H9 (cell line): ENCODE measurements around the gene LRWD1. TPM values are rescaled to one million over a fixed set of nuclear protein-coding genes. Genes with fewer than 3 reads are reported as not detected.
"Not testable (repeated sequence)": the region's sequence is repeated elsewhere in the genome, so short reads cannot be mapped to it uniquely, and the experiment has no call there.

Experiments used
- DNase-seq: peaks from one replicate; pipeline ENCODE4 v3.0.0-alpha.2; 2017
- H2AFZ ChIP-seq: one replicate; pipeline ENCODE4 v1.6.1; 2013; ENCODE audit warnings: mild to moderate bottlenecking, low read length, control low read depth, moderate library complexity
- H2AK5ac ChIP-seq: 2 replicates; pipeline ENCODE4 v1.6.1; 2013; ENCODE audit warnings: low read length, control low read depth, mixed read lengths; ENCODE audit not compliant: insufficient read length
- H2BK120ac ChIP-seq: one replicate; pipeline ENCODE4 v1.6.1; 2013; ENCODE audit warnings: low read depth, mild to moderate bottlenecking, low read length, control low read depth, inconsistent platforms; ENCODE audit not compliant: poor library complexity, severe bottlenecking
- H2BK12ac ChIP-seq: 2 replicates; pipeline ENCODE4 v1.6.1; 2013; ENCODE audit warnings: low read length, control low read depth, mixed read lengths, low read depth; ENCODE audit not compliant: insufficient read length
- H2BK15ac ChIP-seq: 2 replicates; pipeline ENCODE4 v1.6.1; 2013; ENCODE audit warnings: low read depth, low read length, control low read depth
- H2BK20ac ChIP-seq: one replicate; pipeline ENCODE4 v1.6.1; 2013; ENCODE audit warnings: low read depth, mild to moderate bottlenecking, low read length, control low read depth, inconsistent platforms; ENCODE audit not compliant: poor library complexity, severe bottlenecking
- H2BK5ac ChIP-seq: 2 replicates; pipeline ENCODE4 v1.6.1; 2013; ENCODE audit warnings: low read length, control low read depth, mixed read lengths; ENCODE audit not compliant: insufficient read length
- H3K14ac ChIP-seq: 2 replicates; pipeline ENCODE4 v1.6.1; 2013; ENCODE audit warnings: low read length, control low read depth; ENCODE audit not compliant: insufficient read depth
- H3K18ac ChIP-seq: 2 replicates; pipeline ENCODE4 v1.6.1; 2013; ENCODE audit warnings: low read depth, mild to moderate bottlenecking, mixed read lengths, low read length, control low read depth; ENCODE audit not compliant: insufficient read length
- H3K23ac ChIP-seq: 2 replicates; pipeline ENCODE4 v1.6.1; 2013; ENCODE audit warnings: low read length, control low read depth, mixed read lengths, low read depth; ENCODE audit not compliant: insufficient read length
- H3K23me2 ChIP-seq: 2 replicates; pipeline ENCODE4 v1.6.1; 2013; ENCODE audit warnings: low read depth, mild to moderate bottlenecking, mixed read lengths, low read length, control low read depth; ENCODE audit not compliant: insufficient read length, poor library complexity, severe bottlenecking
- H3K27ac ChIP-seq: 2 replicates; pipeline ENCODE4 v1.5.1; 2013; ENCODE audit warnings: low read length, control low read depth, mixed read lengths, low read depth; ENCODE audit not compliant: insufficient read length
- H3K27me3 ChIP-seq: 2 replicates; pipeline ENCODE4 v1.6.1; 2013; ENCODE audit warnings: low read length, control low read depth, inconsistent platforms; ENCODE audit not compliant: insufficient read depth
- H3K4ac ChIP-seq: 2 replicates; pipeline ENCODE4 v1.6.1; 2013; ENCODE audit warnings: low read depth, mild to moderate bottlenecking, control low read depth, inconsistent platforms, low read length, moderate library complexity
- H3K4me1 ChIP-seq: 2 replicates; pipeline ENCODE4 v1.6.1; 2013; ENCODE audit warnings: low read length, control low read depth, inconsistent platforms; ENCODE audit not compliant: insufficient read depth
- H3K4me2 ChIP-seq: 2 replicates; pipeline ENCODE4 v1.6.1; 2013; ENCODE audit warnings: low read length, control low read depth, mixed read lengths; ENCODE audit not compliant: insufficient read length, insufficient read depth
- H3K56ac ChIP-seq: 2 replicates; pipeline ENCODE4 v1.6.1; 2013; ENCODE audit warnings: low read depth, mild to moderate bottlenecking, mixed read lengths, low read length, control low read depth; ENCODE audit not compliant: insufficient read length
- H3K79me1 ChIP-seq: 2 replicates; pipeline ENCODE4 v1.6.1; 2013; ENCODE audit warnings: low read depth, mild to moderate bottlenecking, moderate library complexity, low read length, control low read depth, inconsistent platforms; ENCODE audit not compliant: insufficient read depth, poor library complexity, severe bottlenecking
- H3K79me2 ChIP-seq: 2 replicates; pipeline ENCODE4 v1.6.1; 2013; ENCODE audit warnings: low read length, control low read depth, inconsistent platforms; ENCODE audit not compliant: insufficient read depth
- H3K9ac ChIP-seq: 2 replicates; pipeline ENCODE4 v1.6.1; 2013; ENCODE audit warnings: low read length, control low read depth, mixed read lengths; ENCODE audit not compliant: insufficient read length; ENCODE audit errors: extremely low read depth
- H3K9me3 ChIP-seq: one replicate; pipeline ENCODE4 v1.6.1; 2013; ENCODE audit warnings: low read depth, low read length, inconsistent platforms; ENCODE audit not compliant: control insufficient read depth
- H3T11ph ChIP-seq: one replicate; pipeline ENCODE4 v1.6.1; 2013; ENCODE audit warnings: mild to moderate bottlenecking, low read length, control low read depth, inconsistent platforms
- H4K20me1 ChIP-seq: one replicate; pipeline ENCODE4 v1.6.1; 2013; ENCODE audit not compliant: control insufficient read depth, insufficient read length, insufficient read depth
- H4K5ac ChIP-seq: 2 replicates; pipeline ENCODE4 v1.6.1; 2013; ENCODE audit warnings: low read depth, mild to moderate bottlenecking, mixed read lengths, low read length, control low read depth; ENCODE audit not compliant: insufficient read length
- H4K8ac ChIP-seq: replicated peaks from 2 replicates; pipeline ENCODE4 v1.6.1; 2013; ENCODE audit warnings: low read length, control low read depth, mixed read lengths, low read depth; ENCODE audit not compliant: insufficient read length
- H4K91ac ChIP-seq: 2 replicates; pipeline ENCODE4 v1.6.1; 2013; ENCODE audit warnings: low read depth, mild to moderate bottlenecking, moderate library complexity, mixed read lengths, low read length, control low read depth; ENCODE audit not compliant: insufficient read length
- H3K27ac Mint-ChIP-seq, 3 experiments: 2 replicates in 2 of 3; 3 replicates in 1 of 3; pipeline ENCODE4 v1.8.0; 2020 to 2021; ENCODE audit warnings: mixed read lengths in 3 of 3, mild to moderate bottlenecking in 1 of 3, moderate library complexity in 1 of 3
- H3K27me3 Mint-ChIP-seq: 2 replicates; pipeline ENCODE4 v1.8.0; 2021; ENCODE audit warnings: low read depth, mild to moderate bottlenecking, moderate library complexity, mixed read lengths
- H3K36me3 Mint-ChIP-seq, 3 experiments: 2 replicates in 2 of 3; 3 replicates in 1 of 3; pipeline ENCODE4 v1.8.0; 2020 to 2021; ENCODE audit warnings: low read depth in 3 of 3, mixed read lengths in 3 of 3; ENCODE audit not compliant: insufficient read depth in 1 of 3
- H3K4me1 Mint-ChIP-seq, 2 experiments: 2 replicates each; pipeline ENCODE4 v1.8.0; 2020; ENCODE audit warnings: mixed read lengths in 2 of 2
- H3K4me3 Mint-ChIP-seq, 2 experiments: 2 replicates in 1 of 2; 3 replicates in 1 of 2; pipeline ENCODE4 v1.8.0; 2020 to 2021; ENCODE audit warnings: mild to moderate bottlenecking in 2 of 2, mixed read lengths in 2 of 2, moderate library complexity in 1 of 2
- H3K9me3 Mint-ChIP-seq, 2 experiments: 2 replicates in 1 of 2; 3 replicates in 1 of 2; pipeline ENCODE4 v1.8.0; 2020; ENCODE audit warnings: mild to moderate bottlenecking in 2 of 2, mixed read lengths in 2 of 2, moderate library complexity in 1 of 2
- WGBS: extraction: QIAGEN DNeasy Blood & Tissue Kit; methylation state at CpG from one replicate; pipeline ENCODE4 v1.1.7; 2013; ENCODE audit warnings: missing lambda C conversion rate, low lambda C conversion rate, mixed read lengths; ENCODE audit not compliant: insufficient read length; ENCODE audit errors: extremely low coverage; 5-methylcytosine and 5-hydroxymethylcytosine counted together
- total RNA-seq: library from RNA; stranded (reverse); gene quantifications from 2 replicates; pipeline ENCODE4 v1.2.1, GENCODE V29; 2021

LRWD1 gene
- total RNA-seq, 1 experiment from 2014 or later = 35.1 TPM

DNA sequence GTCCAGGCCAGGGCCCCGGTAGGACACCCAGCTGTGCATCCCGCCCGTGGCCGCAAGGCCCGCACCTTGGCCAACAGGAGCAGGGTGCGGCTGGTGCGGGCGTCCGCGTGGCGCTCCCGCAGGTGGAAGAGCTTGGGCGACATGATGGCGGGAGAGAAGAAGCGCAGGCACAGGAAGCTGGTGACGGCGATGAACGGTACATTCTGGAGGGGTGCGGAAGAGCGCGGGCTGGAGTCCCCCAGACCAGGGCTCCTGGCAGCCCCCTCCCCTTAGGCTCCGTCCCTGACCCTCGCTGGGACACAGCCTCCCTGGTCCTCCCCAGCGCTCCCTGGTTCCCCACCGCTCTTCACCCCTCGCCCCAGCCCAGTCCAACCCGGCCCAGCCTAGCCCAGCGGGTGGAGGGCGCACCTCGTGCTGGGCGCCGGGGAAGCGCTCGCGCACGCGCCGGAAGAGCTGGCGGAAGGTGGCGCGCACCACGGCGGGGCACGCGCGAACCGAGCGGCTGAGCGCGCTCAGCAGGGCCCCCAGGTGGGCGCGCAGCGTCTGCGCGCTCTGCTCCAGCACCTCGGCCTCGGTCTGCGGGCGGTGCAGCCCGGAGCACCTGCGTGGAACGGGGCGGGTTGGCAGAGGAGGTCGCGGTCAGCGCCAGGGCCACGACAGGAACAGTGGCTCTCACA, 29.8 kb downstream of the LRWD1 start:
- not testable (repeated sequence) for H3K4me2 ChIP-seq, H3K18ac ChIP-seq, H4K91ac ChIP-seq, H3K9me3 ChIP-seq, H2BK5ac ChIP-seq, H2BK15ac ChIP-seq, H3K14ac ChIP-seq, H3K27me3 Mint-ChIP-seq, H3K36me3 Mint-ChIP-seq, H3K9me3 Mint-ChIP-seq, DNase-seq, H2BK120ac ChIP-seq, H4K5ac ChIP-seq, H3K27me3 ChIP-seq, H3K56ac ChIP-seq, H4K8ac ChIP-seq, H2AK5ac ChIP-seq, H3K79me2 ChIP-seq, H4K20me1 ChIP-seq, H2BK12ac ChIP-seq, H3K4me3 Mint-ChIP-seq, H3K79me1 ChIP-seq, H3K4ac ChIP-seq, H3K23ac ChIP-seq, H3K4me1 ChIP-seq, H2BK20ac ChIP-seq, H3T11ph ChIP-seq, H2AFZ ChIP-seq, H3K27ac ChIP-seq, H3K9ac ChIP-seq, H3K23me2 ChIP-seq, H3K27ac Mint-ChIP-seq, H3K4me1 Mint-ChIP-seq
- no CpG with 5 or more reads among the region's 67 CpGs for WGBS

DNA sequence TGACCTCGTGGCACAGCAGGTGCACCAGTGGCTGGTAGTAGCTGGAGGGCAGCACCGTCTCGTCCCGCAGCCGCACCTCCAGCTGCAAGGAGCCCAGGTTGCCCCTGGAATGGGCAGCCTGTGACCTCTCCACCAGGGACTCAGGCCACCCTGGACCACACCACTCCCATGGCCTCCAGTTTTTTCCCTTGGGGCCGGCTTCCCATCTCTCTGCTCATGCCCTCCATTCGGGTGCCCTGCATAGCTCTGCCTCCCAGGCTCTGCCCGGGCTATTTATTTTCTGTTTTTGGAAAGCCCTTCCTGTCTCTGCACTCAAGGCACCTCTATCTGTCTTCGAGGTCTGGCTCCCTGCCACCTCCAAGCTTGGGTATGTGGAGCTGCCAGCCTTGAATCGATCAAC, 32.1 kb downstream of the LRWD1 start:
- not testable (repeated sequence) for H3K27ac Mint-ChIP-seq, H3K9ac ChIP-seq, H2BK12ac ChIP-seq, H3K4me1 Mint-ChIP-seq, H3T11ph ChIP-seq, H3K36me3 Mint-ChIP-seq, H3K18ac ChIP-seq, H3K4me1 ChIP-seq, H3K79me1 ChIP-seq, H2BK20ac ChIP-seq, H3K4me2 ChIP-seq, DNase-seq, H4K20me1 ChIP-seq, H4K91ac ChIP-seq, H3K4ac ChIP-seq, H3K14ac ChIP-seq, H3K27me3 Mint-ChIP-seq, H3K79me2 ChIP-seq, H3K23ac ChIP-seq, H3K27me3 ChIP-seq, H2AK5ac ChIP-seq, H3K9me3 ChIP-seq, H3K56ac ChIP-seq, H2BK5ac ChIP-seq, H3K4me3 Mint-ChIP-seq, H2BK120ac ChIP-seq, H3K27ac ChIP-seq, H2AFZ ChIP-seq, H3K9me3 Mint-ChIP-seq, H3K23me2 ChIP-seq, H2BK15ac ChIP-seq, H4K5ac ChIP-seq, H4K8ac ChIP-seq
- no CpG with 5 or more reads among the region's 10 CpGs for WGBS
